NCI-H524 treated with DMSO at 0.1 percent for 48 hours (cell line): Measurements from ENCODE around the gene VSTM4.

Experiments
- DNase-seq: peaks from one replicate; lab custom pipeline; 2025; lab: John Stamatoyannopoulos, UW

VSTM4 gene

GRCh38 chr10:49040601-49041000 lies 74.7 kb downstream of the VSTM4 start:
- DNase-seq, result no peak

- no peak for DNase-seq
Measured at GRCh38 chr10:49039409-49039808, 75.9 kb downstream of the VSTM4 start.

- DNase-seq, result no peak
Measured at GRCh38 chr10:49038711-49039110, 76.6 kb downstream of the VSTM4 start.

GRCh38 chr10:49037187-49037586 lies 78.1 kb downstream of the VSTM4 start:
- no peak for DNase-seq

GRCh38 chr10:49036638-49037037 lies 78.7 kb downstream of the VSTM4 start:
- no peak for DNase-seq

GRCh38 chr10:49035920-49036319 lies 79.4 kb downstream of the VSTM4 start:
- no peak for DNase-seq

GRCh38 chr10:49034925-49035324 lies 80.4 kb downstream of the VSTM4 start:
- no peak for DNase-seq

- no peak for DNase-seq
Measured at GRCh38 chr10:49033939-49034338, 81.4 kb downstream of the VSTM4 start.

- no peak for DNase-seq
Measured at GRCh38 chr10:49029666-49030065, 85.7 kb downstream of the VSTM4 start.

GRCh38 chr10:49028639-49029038 lies 86.7 kb downstream of the VSTM4 start:
- no peak for DNase-seq

- DNase-seq, result no peak
Measured at GRCh38 chr10:49025347-49025983, 89.9 kb downstream of the VSTM4 start.

- no peak for DNase-seq
Measured at GRCh38 chr10:49024484-49024883, 90.8 kb downstream of the VSTM4 start.

GRCh38 chr10:49023752-49024151 lies 91.6 kb downstream of the VSTM4 start:
- no peak for DNase-seq

GRCh38 chr10:49023071-49023470 lies 92.3 kb downstream of the VSTM4 start:
- DNase-seq, result no peak

- no peak for DNase-seq
Measured at GRCh38 chr10:49021685-49022084, 93.6 kb downstream of the VSTM4 start.

- DNase-seq, result no peak
Measured at GRCh38 chr10:49015700-49016099, 99.6 kb downstream of the VSTM4 start.

GRCh38 chr10:49012603-49013002 lies 102.7 kb downstream of the VSTM4 start:
- DNase-seq, result no peak

- no peak for DNase-seq
Measured at GRCh38 chr10:49011756-49012155, 103.6 kb downstream of the VSTM4 start.

- no peak for DNase-seq
Measured at GRCh38 chr10:49010865-49011264, 104.5 kb downstream of the VSTM4 start.

GRCh38 chr10:49010295-49010694 lies 105.0 kb downstream of the VSTM4 start:
- no peak for DNase-seq

- no peak for DNase-seq
Measured at GRCh38 chr10:49009199-49009979, 105.9 kb downstream of the VSTM4 start.

GRCh38 chr10:49008505-49009198 lies 106.7 kb downstream of the VSTM4 start:
- DNase-seq, result no peak

- DNase-seq, result no peak
Measured at GRCh38 chr10:49008091-49008490, 107.2 kb downstream of the VSTM4 start.
